Cardiac muscle cell (in vitro differentiated cells and primary cell): Measurements from ENCODE around the gene CSNK2A1. TPM values are rescaled to one million over a fixed set of nuclear protein-coding genes. Genes with fewer than 3 reads are reported as not detected.
"Not testable (repeated sequence)": the region's sequence is repeated elsewhere in the genome, so short reads cannot be mapped to it uniquely, and the experiment has no call there.

Experiments
- DNase-seq, 2 donors: peaks; one replicate each; pipeline versions ENCODE4 v3.0.0 to v3.0.0-alpha.2; 2010 to 2017; ENCODE audit warnings: low read depth in 1 of 2, low spot score in 1 of 2
- H3K27ac ChIP-seq: fragments of 200-600 bp; sonication (generic); 2 replicates; pipeline ENCODE4 v1.5.1; 2016
- H3K27me3 ChIP-seq: fragments of 200-600 bp; sonication (generic); 2 replicates; pipeline ENCODE4 v1.6.0; 2016; ENCODE audit warnings: control low read depth
- H3K36me3 ChIP-seq: fragments of 200-600 bp; sonication (generic); 2 replicates; pipeline ENCODE4 v1.5.1; 2016; ENCODE audit warnings: control low read depth
- H3K4me1 ChIP-seq: fragments of 200-600 bp; sonication (generic); 2 replicates; pipeline ENCODE4 v1.8.1; 2017; ENCODE audit warnings: low read depth, mild to moderate bottlenecking, mixed run types
- H3K4me3 ChIP-seq: fragments of 200-600 bp; sonication (generic); 2 replicates; pipeline ENCODE4 v1.5.1; 2016; ENCODE audit warnings: mild to moderate bottlenecking
- H3K9me3 ChIP-seq: fragments of 200-600 bp; sonication (generic); 2 replicates; pipeline ENCODE4 v1.5.1; 2017; ENCODE audit warnings: low read depth, mild to moderate bottlenecking, control low read depth
- CTCF ChIP-seq: IDR thresholded peaks from 2 replicates; pipeline ENCODE4 v1.5.1; 2012; ENCODE audit warnings: low read depth, mild to moderate bottlenecking, low read length
- polyA plus RNA-seq: library from polyadenylated mRNA; unstranded; fragments of >200 nt; fragmentation: Nextera tagmentation; extraction: Ambion mirVana; gene quantifications from 2 replicates; pipeline ENCODE4 v1.2.1, GENCODE V29; 2016
- total RNA-seq: library from RNA; depleted of rRNA; stranded (reverse); fragments of >200 nt; gene quantifications from 2 replicates; pipeline ENCODE4 v1.2.3, GENCODE V29; 2016

Gene CSNK2A1
- total and polyA plus RNA-seq, 2 experiments from 2014 or later, result 74.8 to 189 TPM

DNA sequence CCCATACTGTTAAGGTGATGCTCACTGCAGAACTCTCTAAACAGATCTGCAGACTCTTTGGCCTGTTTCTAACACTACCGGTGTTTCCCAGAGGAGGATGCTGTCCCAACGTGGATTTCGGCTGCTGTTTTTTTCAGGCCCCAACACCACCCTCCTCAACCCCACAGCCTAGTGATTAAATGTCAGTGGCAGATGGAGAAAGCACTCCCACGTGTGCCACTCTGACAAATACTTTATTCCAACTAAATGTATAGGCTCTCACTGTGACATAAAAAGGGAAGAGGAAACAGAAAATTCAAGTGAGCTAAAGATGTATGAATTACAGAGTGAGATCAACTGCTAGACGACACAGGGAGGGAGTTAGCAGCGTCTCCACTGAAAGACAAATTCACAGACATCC is 84.8 kb downstream of the CSNK2A1 start:
- Histone ChIP-seq H3K4me1 (peaks cover 18% of the 10 kb centered on the region), H3K27me3 (no peaks in the 10 kb centered on the region), H3K4me3 (no peak overlapping the region), H3K36me3 (no peaks in the 10 kb centered on the region), H3K27ac (no peak overlapping the region), H3K9me3 (no peaks in the 10 kb centered on the region)
- no peak for DNase-seq
- TF ChIP-seq CTCF, result no peak

- DNase-seq, result no peak
- no peak for TF ChIP-seq CTCF
Observed at GRCh38 chr20:454951-455350, 88.6 kb downstream of the CSNK2A1 start.

DNA sequence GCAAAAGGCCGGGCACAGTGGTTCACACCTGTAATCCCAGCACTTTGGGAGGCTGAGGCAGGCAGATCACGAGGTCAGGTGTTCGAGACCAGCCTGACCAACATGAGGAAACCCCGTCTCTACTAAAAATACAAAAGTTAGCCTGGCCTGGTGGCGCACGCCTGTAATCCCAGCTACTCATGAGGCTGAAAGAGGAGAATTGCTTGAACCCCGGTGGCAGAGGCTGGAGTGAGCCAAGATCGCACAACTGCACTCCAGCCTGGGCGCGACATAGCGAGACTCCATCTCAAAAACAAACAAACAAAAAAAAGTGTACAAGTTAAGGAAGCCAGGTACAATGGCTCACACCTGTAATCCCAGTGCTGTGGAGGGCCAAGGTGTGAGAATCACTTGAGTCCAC is 91.6 kb downstream of the CSNK2A1 start:
- H3K36me3 ChIP-seq, H3K4me1 ChIP-seq, H3K4me3 ChIP-seq, H3K27ac ChIP-seq, DNase-seq, H3K27me3 ChIP-seq, H3K9me3 ChIP-seq: not testable (repeated sequence)

More at GRCh38 chr20:454951-455350, 88.6 kb downstream of the CSNK2A1 start:
- H3K27me3 ChIP-seq, result no peaks in the 10 kb centered on the region
- H3K36me3 ChIP-seq, result no peaks in the 10 kb centered on the region
- peaks cover 8% of the 10 kb centered on the region for H3K4me1 ChIP-seq
- H3K9me3 ChIP-seq, result no peaks in the 10 kb centered on the region
- H3K4me3 ChIP-seq, result no peak overlapping the region
- no peak overlapping the region for H3K27ac ChIP-seq

DNA sequence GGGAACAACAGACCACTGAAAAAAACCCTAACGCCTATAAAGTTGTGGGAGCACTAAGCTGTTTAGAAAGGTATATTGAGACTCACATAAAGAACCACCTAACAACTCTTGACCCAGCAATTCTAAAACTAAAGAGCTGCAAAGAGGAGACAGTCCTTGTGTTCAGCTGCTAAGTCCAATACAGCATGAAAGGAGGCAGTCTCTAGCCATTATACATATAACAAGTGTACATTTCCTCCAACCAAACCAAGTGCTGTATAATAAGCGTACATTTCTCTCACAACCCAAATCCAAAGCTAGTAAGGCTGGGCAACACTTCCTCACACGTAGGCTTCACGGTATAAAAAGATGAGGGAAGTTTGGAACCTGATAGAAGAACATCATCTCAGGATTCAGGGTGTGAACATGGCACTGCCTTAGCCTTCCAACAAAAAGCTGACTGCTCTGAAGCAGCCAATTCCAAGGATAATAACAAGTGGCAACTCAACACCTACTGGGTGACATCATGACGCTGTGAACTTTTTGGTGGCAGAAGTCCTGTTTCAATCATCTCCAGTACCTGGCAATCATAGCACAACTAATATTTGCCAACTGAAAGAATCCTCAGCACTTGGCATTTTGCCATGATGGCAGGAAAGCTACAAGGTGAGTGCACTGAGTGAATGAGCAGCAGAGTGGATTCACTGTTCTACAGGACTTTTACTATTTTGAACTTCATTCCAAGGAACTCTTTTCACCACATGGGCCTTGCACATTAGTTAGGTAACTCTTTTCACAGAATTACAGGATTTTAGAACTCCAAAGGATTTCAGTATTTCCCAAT is 97.9 kb downstream of the CSNK2A1 start:
- Histone ChIP-seq H3K4me1 (peaks cover 12% of the 10 kb centered on the region), H3K4me3 (no peak overlapping the region), H3K27me3 (no peaks in the 10 kb centered on the region), H3K9me3 (no peaks in the 10 kb centered on the region), H3K36me3 (peaks cover 19% of the 10 kb centered on the region), H3K27ac (no peak overlapping the region)
- no peak for DNase-seq
- no peak for TF ChIP-seq CTCF

DNA sequence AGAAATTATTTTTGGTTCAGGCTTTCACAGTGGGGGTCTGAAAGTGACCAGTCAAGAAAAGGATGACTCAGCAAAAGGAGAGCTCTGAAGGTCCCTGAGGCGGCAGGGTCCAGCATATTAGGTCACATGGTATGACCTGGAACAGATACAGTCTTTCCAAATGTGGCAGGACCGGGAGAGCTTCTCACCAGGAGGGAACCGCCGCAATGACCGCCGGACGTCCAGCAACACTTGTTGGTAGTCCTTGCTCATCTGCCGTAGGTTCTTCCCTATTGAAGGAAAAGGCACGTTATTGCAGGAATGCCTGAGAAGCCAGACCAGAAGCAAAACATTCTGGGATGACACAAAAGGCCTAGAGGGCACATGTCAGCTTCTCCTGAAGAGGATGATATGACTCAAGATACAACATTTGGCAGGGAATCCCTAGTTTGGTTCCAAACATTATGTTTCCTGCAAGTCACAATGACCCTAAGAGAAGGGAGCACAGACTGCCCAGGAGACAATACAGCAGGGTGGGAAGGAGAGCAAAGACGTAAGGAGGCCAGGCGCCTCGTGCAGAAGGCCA is 98.6 kb downstream of the CSNK2A1 start:
- no peaks in the 10 kb centered on the region for H3K9me3 ChIP-seq
- H3K4me1 ChIP-seq, result peaks cover 12% of the 10 kb centered on the region
- H3K36me3 ChIP-seq, result peaks cover 26% of the 10 kb centered on the region
- no peak overlapping the region for H3K4me3 ChIP-seq
- TF ChIP-seq CTCF, result no peak
- peak in 1 of 2 donors; percentile 64 for DNase-seq
- no peaks in the 10 kb centered on the region for H3K27me3 ChIP-seq
- peak overlapping the region; percentile 78 for H3K27ac ChIP-seq

GRCh38 chr20:444117-444516 is 99.5 kb downstream of the CSNK2A1 start:
- H3K4me1 ChIP-seq, result peaks cover 12% of the 10 kb centered on the region
- no peak for TF ChIP-seq CTCF
- H3K36me3 ChIP-seq, result peaks cover 34% of the 10 kb centered on the region
- no peaks in the 10 kb centered on the region for H3K27me3 ChIP-seq
- DNase-seq, result no peak
- H3K9me3 ChIP-seq, result no peaks in the 10 kb centered on the region
- H3K27ac ChIP-seq, result peak overlapping the region; percentile 78
- H3K4me3 ChIP-seq, result no peak overlapping the region
